LNCaP clone FGC (cell line): ENCODE measurements around the gene DNA2.

Experiments
- DNase-seq: peaks from one replicate; pipeline ENCODE4 v3.0.0-alpha.2; 2011; ENCODE audit warnings: low read depth
- H3K4me3 ChIP-seq: 2 replicates; pipeline ENCODE4 v1.5.1; 2011; ENCODE audit warnings: mild to moderate bottlenecking, low read depth, low read length, control low read depth
- TF ChIP-seq, protein P1 (sequence below): IDR thresholded peaks from 2 replicates; pipeline ENCODE4 v1.5.1; 2012; ENCODE audit warnings: mild to moderate bottlenecking; ENCODE audit not compliant: control insufficient read depth, insufficient read depth; ENCODE audit errors: extremely low read depth

DNA2 gene

DNA sequence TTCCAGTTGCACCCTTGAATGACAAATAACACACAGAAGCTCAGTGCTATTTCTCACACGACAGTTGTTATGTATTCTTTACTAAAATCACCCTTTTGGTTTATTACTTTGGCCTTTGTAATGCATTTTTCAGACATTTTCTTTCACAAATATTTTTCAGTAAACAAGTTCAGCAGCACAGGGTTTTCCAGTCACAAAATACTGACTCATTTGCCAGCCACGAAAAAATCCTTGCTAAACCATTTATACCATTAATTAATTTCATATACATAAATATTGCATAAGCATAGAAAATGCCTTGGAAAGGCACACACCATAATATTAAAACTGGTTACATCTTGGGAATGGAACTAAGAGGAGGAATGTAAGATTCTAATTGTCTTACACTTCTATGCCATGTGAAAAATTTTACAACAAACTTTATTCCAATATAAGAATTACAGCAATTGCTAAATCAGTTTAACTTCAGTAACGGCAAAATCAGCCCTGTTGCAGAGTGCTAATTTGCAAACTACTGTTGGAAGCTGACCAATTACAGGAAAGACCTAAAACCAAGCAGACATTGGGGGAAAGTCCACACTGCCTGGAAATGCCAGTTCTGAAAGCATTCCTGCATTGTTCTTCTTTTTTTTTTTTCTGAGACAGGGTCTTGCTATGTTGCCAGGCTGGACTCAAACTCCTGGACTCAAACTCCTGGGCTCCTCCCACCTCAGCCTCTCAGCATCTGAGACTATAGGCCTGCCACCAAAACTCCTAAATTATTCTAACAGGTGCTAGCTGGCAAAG is 107.5 kb downstream of the DNA2 start:
- DNase-seq, result no peak
- H3K4me3 ChIP-seq, result no peak overlapping the region
- TF ChIP-seq, protein P1, sequence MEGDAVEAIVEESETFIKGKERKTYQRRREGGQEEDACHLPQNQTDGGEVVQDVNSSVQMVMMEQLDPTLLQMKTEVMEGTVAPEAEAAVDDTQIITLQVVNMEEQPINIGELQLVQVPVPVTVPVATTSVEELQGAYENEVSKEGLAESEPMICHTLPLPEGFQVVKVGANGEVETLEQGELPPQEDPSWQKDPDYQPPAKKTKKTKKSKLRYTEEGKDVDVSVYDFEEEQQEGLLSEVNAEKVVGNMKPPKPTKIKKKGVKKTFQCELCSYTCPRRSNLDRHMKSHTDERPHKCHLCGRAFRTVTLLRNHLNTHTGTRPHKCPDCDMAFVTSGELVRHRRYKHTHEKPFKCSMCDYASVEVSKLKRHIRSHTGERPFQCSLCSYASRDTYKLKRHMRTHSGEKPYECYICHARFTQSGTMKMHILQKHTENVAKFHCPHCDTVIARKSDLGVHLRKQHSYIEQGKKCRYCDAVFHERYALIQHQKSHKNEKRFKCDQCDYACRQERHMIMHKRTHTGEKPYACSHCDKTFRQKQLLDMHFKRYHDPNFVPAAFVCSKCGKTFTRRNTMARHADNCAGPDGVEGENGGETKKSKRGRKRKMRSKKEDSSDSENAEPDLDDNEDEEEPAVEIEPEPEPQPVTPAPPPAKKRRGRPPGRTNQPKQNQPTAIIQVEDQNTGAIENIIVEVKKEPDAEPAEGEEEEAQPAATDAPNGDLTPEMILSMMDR, result no peak
